Muscle of leg (tissue), 11 donors: ENCODE results near the gene PAXX. TPM values are rescaled to one million over a fixed set of nuclear protein-coding genes. Genes with fewer than 3 reads are reported as not detected.

ENCODE experiments used
- DNase-seq: peaks from one replicate; pipeline ENCODE4 v3.0.0; 2013
- H3K27ac ChIP-seq: one replicate; pipeline ENCODE4 v1.5.1; 2013; ENCODE audit warnings: mild to moderate bottlenecking, low read length, control low read depth
- H3K27me3 ChIP-seq: one replicate; pipeline ENCODE4 v1.6.1; 2013; ENCODE audit warnings: low read length; ENCODE audit not compliant: control insufficient read depth, insufficient read depth
- H3K36me3 ChIP-seq: one replicate; pipeline ENCODE4 v1.6.1; 2013; ENCODE audit warnings: low read length; ENCODE audit not compliant: control insufficient read depth, insufficient read depth
- H3K4me1 ChIP-seq: one replicate; pipeline ENCODE4 v1.6.1; 2013; ENCODE audit warnings: low read length; ENCODE audit not compliant: control insufficient read depth, insufficient read depth
- H3K4me3 ChIP-seq: one replicate; pipeline ENCODE4 v1.5.1; 2013; ENCODE audit warnings: low read length, control low read depth
- H3K9me3 ChIP-seq: replicated peaks from 2 replicates; pipeline ENCODE4 v1.6.1; 2013; ENCODE audit warnings: low read depth, low read length; ENCODE audit not compliant: control insufficient read depth
- WGBS: methylation state at CpG from one replicate; pipeline ENCODE4 v1.1.5; 2013; ENCODE audit warnings: missing lambda C conversion rate; ENCODE audit not compliant: insufficient coverage; 5-methylcytosine and 5-hydroxymethylcytosine counted together
- polyA plus RNA-seq, 8 donors: library from polyadenylated mRNA; unstranded; fragments of 120-200 nt; gene quantifications; one replicate each; pipeline versions ENCODE4 v1.2.1 to v1.2.3, GENCODE V29; 2013; ENCODE audit warnings: inconsistent platforms in 1 of 8, low replicate concordance in 1 of 8; ENCODE audit not compliant: insufficient read length in 8 of 8, insufficient read depth in 1 of 8
- total RNA-seq: library from RNA; stranded (reverse); fragments of 120-200 nt; gene quantifications from one replicate; pipeline ENCODE4 v1.2.4, GENCODE V29; 2013

Gene PAXX
- total and polyA plus RNA-seq, 9 donors, result 19.1 to 31.7 (median 27.0) TPM

DNA sequence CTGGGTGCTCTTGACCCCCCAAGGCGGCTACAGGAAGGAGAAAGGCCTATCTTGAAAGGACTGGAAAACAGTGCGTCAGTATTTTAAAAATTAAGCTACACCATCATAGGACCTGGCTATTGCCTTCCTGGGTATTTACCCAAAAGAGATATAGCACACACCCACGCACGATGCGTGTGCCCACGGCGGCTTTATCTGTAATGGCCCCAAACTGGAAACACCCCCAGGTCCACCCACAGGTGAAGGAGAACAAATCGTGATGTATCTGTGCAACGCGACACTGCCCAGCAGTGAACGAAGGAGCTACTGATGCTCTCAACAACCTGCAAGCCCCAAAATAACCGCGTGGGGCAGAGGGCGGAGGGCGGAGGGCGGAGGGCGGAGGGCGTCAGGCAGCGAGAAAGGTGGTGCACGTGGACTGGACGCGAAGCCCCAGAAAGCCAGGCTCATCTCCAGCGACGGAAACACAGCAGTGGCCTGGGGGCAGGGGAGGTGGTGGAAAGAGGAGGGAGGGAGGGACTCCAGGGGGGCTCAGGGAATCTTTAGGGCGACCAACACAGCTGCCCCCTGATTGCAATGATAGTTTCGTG is 27.3 kb upstream of the PAXX start:
- Histone ChIP-seq H3K36me3 (no peaks in the 10 kb centered on the region), H3K4me3 (no peak overlapping the region), H3K27me3 (peaks cover 10% of the 10 kb centered on the region), H3K27ac (no peak overlapping the region), H3K9me3 (no peaks in the 10 kb centered on the region), H3K4me1 (peaks cover 31% of the 10 kb centered on the region)
- DNase-seq, result no peak
- WGBS, result 78% methylated on average over 17 of the region's 26 CpGs

GRCh38 chr9:136965771-136966484 is 26.3 kb upstream of the PAXX start:
- H3K9me3 ChIP-seq, result no peaks in the 10 kb centered on the region
- peaks cover 10% of the 10 kb centered on the region for H3K27me3 ChIP-seq
- peak; percentile 68 for DNase-seq
- WGBS, result 24% methylated on average over 16 of the region's 23 CpGs
- H3K27ac ChIP-seq, result no peak overlapping the region
- peaks cover 28% of the 10 kb centered on the region for H3K4me1 ChIP-seq
- no peak overlapping the region for H3K4me3 ChIP-seq
- H3K36me3 ChIP-seq, result no peaks in the 10 kb centered on the region

GRCh38 chr9:136968333-136969127 is 23.7 kb upstream of the PAXX start:
- WGBS, result 73% methylated on average over 11 of the region's 17 CpGs

DNA sequence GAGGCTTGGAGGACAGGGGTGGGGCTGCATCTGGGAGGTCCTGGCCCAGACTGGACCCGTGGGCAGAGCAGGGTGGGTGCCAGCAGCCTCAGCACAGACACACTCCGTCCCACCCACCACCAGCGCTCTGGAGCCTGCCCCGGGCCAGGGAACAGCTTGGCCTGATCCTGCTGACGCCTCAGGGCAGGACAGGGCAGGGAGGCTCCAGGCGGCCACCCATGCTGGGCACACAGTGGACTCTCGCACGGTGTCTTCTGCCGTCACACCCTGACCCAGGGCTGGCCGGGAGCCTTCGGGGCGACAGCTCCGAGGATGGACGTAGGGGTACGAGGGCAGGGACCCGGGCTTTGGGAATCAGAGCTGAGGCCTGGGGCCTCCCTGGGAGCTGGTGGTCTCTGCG is 23.1 kb upstream of the PAXX start:
- WGBS, result 75% methylated on average over 16 of the region's 17 CpGs
- no peak overlapping the region for H3K4me3 ChIP-seq
- no peaks in the 10 kb centered on the region for H3K36me3 ChIP-seq
- H3K27me3 ChIP-seq, result peaks cover 8% of the 10 kb centered on the region
- no peak for DNase-seq
- H3K27ac ChIP-seq, result no peak overlapping the region
- H3K9me3 ChIP-seq, result no peaks in the 10 kb centered on the region
- H3K4me1 ChIP-seq, result peaks cover 10% of the 10 kb centered on the region

More at GRCh38 chr9:136968333-136969127, 23.7 kb upstream of the PAXX start:
- H3K4me1 ChIP-seq, result peaks cover 13% of the 10 kb centered on the region
- H3K27ac ChIP-seq, result no peak overlapping the region
- H3K27me3 ChIP-seq, result peaks cover 8% of the 10 kb centered on the region
- H3K9me3 ChIP-seq, result no peaks in the 10 kb centered on the region
- DNase-seq, result no peak
- no peaks in the 10 kb centered on the region for H3K36me3 ChIP-seq
- H3K4me3 ChIP-seq, result no peak overlapping the region

DNA sequence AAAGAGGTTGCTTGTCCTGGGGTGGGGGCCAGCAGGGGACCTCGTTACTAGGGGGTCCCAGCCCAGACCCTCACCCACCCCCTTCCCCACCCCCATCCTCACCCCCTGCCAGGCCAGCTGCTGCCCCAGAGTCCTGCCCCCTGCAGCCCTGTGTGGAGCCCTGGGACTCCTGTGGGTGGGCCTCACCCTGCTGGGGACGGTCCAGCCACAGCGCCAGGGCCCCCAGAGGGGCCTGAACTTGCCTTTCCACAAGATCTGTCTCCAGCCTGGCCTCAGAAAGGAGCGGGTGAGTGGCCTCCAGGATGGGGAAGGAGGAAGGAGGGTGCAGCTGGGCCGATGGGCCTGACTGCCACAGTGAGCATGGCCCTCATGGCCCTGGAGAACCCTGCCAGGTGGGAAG is 22.4 kb upstream of the PAXX start:
- 50% methylated on average over 4 of the region's 5 CpGs for WGBS
- Histone ChIP-seq H3K27ac (no peak overlapping the region), H3K4me1 (peaks cover 12% of the 10 kb centered on the region), H3K4me3 (no peak overlapping the region), H3K27me3 (peaks cover 8% of the 10 kb centered on the region), H3K9me3 (no peaks in the 10 kb centered on the region), H3K36me3 (no peaks in the 10 kb centered on the region)
- DNase-seq, result no peak

GRCh38 chr9:136970361-136970760 is 21.9 kb upstream of the PAXX start:
- H3K27ac ChIP-seq, result no peak overlapping the region
- 78% methylated on average over 8 of the region's 11 CpGs for WGBS
- H3K4me1 ChIP-seq, result peaks cover 18% of the 10 kb centered on the region
- no peak overlapping the region for H3K4me3 ChIP-seq
- peaks cover 8% of the 10 kb centered on the region for H3K27me3 ChIP-seq
- H3K9me3 ChIP-seq, result no peaks in the 10 kb centered on the region
- no peak for DNase-seq
- no peaks in the 10 kb centered on the region for H3K36me3 ChIP-seq

DNA sequence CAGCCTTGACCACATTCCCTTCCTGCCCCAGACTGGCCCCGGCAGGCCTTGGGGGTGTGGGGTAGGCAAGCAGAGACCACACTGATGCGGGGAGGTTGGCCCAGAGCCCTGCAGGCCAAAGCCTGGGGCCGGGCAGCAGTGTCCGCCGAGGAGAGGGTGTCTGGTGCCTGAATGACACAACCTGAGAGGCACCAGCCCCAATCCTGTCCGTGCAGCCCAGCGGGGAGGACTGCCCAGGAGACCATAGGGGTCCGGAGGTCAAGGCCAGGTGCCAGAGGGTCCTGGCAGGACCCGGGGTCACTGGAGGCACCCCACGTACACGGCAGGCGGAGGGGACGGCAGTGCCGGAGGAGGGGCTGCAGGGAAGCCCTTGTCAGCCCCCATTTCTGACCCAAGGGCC is 20.5 kb upstream of the PAXX start:
- no peak overlapping the region for H3K4me3 ChIP-seq
- WGBS, result 57% methylated on average over 14 of the region's 14 CpGs
- peaks cover 22% of the 10 kb centered on the region for H3K4me1 ChIP-seq

GRCh38 chr9:136972335-136972734 is 19.9 kb upstream of the PAXX start:
- WGBS, result 74% methylated on average over 9 of the region's 11 CpGs
- Histone ChIP-seq H3K9me3 (no peaks in the 10 kb centered on the region), H3K27ac (no peak overlapping the region), H3K27me3 (no peaks in the 10 kb centered on the region), H3K4me3 (no peak overlapping the region), H3K4me1 (peaks cover 28% of the 10 kb centered on the region), H3K36me3 (no peaks in the 10 kb centered on the region)
- DNase-seq, result no peak

More for the DNA sequence above, 20.5 kb upstream of the PAXX start:
- H3K27ac ChIP-seq, result no peak overlapping the region
- DNase-seq, result no peak
- no peaks in the 10 kb centered on the region for H3K9me3 ChIP-seq
- H3K36me3 ChIP-seq, result no peaks in the 10 kb centered on the region
- H3K27me3 ChIP-seq, result no peaks in the 10 kb centered on the region

DNA sequence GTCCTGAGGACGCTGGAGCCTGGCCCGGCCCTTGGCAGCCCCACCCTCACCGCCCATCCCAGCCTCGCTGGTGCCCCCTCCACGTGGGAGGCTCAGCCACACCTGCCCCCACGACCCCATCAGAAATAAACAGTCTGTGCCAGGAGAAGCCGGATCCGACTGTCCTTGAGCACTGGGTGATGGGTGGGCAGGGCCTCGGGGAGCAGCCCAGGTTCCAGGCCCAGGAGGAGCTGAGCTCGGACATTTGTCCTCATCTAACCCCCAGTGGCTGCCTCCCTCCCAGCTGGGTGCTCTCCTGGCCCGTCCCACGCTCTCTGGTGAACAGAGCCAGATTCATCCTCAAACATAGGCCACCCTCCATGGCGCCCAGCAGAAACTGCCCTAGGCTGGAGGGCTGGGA is 19.5 kb upstream of the PAXX start:
- 83% methylated on average over 1 of the region's 13 CpGs for WGBS
- H3K4me3 ChIP-seq, result no peak overlapping the region
- no peak for DNase-seq
- no peak overlapping the region for H3K27ac ChIP-seq
- H3K4me1 ChIP-seq, result peaks cover 32% of the 10 kb centered on the region
- no peaks in the 10 kb centered on the region for H3K9me3 ChIP-seq
- H3K36me3 ChIP-seq, result no peaks in the 10 kb centered on the region
- peaks cover 3% of the 10 kb centered on the region for H3K27me3 ChIP-seq
